ENCODE data around the gene FGD6.

GRCh38 chr12:95191060-95191696, 26.1 kb downstream of the FGD6 start:
- TF ChIP-seq GLIS3 (CRISPR knock-in tag; IDR thresholded peaks at IDR 0.05) = no peak
- TF ChIP-seq ZNF70 (CRISPR knock-in tag; IDR thresholded peaks at IDR 0.05) = no peak
- no peak for TF ChIP-seq ZNF8 (CRISPR knock-in tag; IDR thresholded peaks at IDR 0.05)
- TF ChIP-seq ZFP30 (CRISPR knock-in tag; IDR thresholded peaks at IDR 0.05) = no peak
- TF ChIP-seq, protein P1, sequence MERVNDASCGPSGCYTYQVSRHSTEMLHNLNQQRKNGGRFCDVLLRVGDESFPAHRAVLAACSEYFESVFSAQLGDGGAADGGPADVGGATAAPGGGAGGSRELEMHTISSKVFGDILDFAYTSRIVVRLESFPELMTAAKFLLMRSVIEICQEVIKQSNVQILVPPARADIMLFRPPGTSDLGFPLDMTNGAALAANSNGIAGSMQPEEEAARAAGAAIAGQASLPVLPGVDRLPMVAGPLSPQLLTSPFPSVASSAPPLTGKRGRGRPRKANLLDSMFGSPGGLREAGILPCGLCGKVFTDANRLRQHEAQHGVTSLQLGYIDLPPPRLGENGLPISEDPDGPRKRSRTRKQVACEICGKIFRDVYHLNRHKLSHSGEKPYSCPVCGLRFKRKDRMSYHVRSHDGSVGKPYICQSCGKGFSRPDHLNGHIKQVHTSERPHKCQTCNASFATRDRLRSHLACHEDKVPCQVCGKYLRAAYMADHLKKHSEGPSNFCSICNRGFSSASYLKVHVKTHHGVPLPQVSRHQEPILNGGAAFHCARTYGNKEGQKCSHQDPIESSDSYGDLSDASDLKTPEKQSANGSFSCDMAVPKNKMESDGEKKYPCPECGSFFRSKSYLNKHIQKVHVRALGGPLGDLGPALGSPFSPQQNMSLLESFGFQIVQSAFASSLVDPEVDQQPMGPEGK (CRISPR knock-in tag; IDR thresholded peaks at IDR 0.05; ENCODE audit: borderline replicate concordance) = no peak
- TF ChIP-seq, protein P2, sequence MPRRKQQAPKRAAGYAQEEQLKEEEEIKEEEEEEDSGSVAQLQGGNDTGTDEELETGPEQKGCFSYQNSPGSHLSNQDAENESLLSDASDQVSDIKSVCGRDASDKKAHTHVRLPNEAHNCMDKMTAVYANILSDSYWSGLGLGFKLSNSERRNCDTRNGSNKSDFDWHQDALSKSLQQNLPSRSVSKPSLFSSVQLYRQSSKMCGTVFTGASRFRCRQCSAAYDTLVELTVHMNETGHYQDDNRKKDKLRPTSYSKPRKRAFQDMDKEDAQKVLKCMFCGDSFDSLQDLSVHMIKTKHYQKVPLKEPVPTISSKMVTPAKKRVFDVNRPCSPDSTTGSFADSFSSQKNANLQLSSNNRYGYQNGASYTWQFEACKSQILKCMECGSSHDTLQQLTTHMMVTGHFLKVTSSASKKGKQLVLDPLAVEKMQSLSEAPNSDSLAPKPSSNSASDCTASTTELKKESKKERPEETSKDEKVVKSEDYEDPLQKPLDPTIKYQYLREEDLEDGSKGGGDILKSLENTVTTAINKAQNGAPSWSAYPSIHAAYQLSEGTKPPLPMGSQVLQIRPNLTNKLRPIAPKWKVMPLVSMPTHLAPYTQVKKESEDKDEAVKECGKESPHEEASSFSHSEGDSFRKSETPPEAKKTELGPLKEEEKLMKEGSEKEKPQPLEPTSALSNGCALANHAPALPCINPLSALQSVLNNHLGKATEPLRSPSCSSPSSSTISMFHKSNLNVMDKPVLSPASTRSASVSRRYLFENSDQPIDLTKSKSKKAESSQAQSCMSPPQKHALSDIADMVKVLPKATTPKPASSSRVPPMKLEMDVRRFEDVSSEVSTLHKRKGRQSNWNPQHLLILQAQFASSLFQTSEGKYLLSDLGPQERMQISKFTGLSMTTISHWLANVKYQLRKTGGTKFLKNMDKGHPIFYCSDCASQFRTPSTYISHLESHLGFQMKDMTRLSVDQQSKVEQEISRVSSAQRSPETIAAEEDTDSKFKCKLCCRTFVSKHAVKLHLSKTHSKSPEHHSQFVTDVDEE (CRISPR knock-in tag; IDR thresholded peaks at IDR 0.05) = no peak
- TF ChIP-seq CREB5 (CRISPR knock-in tag; IDR thresholded peaks at IDR 0.05; ENCODE audit: low read depth) = no peak
- TF ChIP-seq ARNTL (CRISPR knock-in tag; IDR thresholded peaks at IDR 0.05; ENCODE audit: borderline replicate concordance, low read depth) = no peak
- TF ChIP-seq, protein P3, sequence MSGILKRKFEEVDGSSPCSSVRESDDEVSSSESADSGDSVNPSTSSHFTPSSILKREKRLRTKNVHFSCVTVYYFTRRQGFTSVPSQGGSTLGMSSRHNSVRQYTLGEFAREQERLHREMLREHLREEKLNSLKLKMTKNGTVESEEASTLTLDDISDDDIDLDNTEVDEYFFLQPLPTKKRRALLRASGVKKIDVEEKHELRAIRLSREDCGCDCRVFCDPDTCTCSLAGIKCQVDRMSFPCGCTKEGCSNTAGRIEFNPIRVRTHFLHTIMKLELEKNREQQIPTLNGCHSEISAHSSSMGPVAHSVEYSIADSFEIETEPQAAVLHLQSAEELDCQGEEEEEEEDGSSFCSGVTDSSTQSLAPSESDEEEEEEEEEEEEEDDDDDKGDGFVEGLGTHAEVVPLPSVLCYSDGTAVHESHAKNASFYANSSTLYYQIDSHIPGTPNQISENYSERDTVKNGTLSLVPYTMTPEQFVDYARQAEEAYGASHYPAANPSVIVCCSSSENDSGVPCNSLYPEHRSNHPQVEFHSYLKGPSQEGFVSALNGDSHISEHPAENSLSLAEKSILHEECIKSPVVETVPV (CRISPR knock-in tag; IDR thresholded peaks at IDR 0.05) = no peak
- TF ChIP-seq TOX (CRISPR knock-in tag; IDR thresholded peaks at IDR 0.05; ENCODE audit: borderline replicate concordance) = no peak
